ENCODE measurements around the gene DNAJC5.

GRCh38 chr20:63934271-63935068 lies 39.5 kb downstream of the DNAJC5 start:
- peak; percentile 46 for TF ChIP-seq CTCF (conservative IDR thresholded peaks at IDR 0.05; ENCODE audit: low read depth, low read length)
- no peak for TF ChIP-seq EZH2 (IDR thresholded peaks at IDR 0.05; ENCODE audit: borderline replicate concordance, low read depth, low read length, poor library complexity, severe bottlenecking)

Data from A673 (cell line).